Esophagus muscularis mucosa (tissue), 4 donors: Measurements from ENCODE around the gene HSD17B3.

ENCODE experiments used
- CTCF ChIP-seq, 3 experiments: fragments of 200-600 bp in 2 of 3; fragments of 450-650 bp in 1 of 3; sonication (generic) in 2 of 3; IDR thresholded peaks; one replicate each; pipeline ENCODE4 v1.5.1; 2017 to 2019; ENCODE audit warnings: antibody characterized with exemption in 3 of 3, mild to moderate bottlenecking in 2 of 3, moderate library complexity in 1 of 3
- EP300 ChIP-seq: sonication (generic); formaldehyde crosslinking; IDR thresholded peaks from one replicate; pipeline ENCODE4 v1.6.1; 2017; ENCODE audit warnings: antibody characterized with exemption
- POLR2A ChIP-seq: fragments of 450-650 bp; IDR thresholded peaks from one replicate; pipeline ENCODE4 v1.6.1; 2017; ENCODE audit warnings: antibody characterized with exemption, moderate library complexity, mild to moderate bottlenecking, low read depth
- POLR2AphosphoS5 ChIP-seq, 2 donors: sonication (generic); formaldehyde crosslinking; IDR thresholded peaks; one replicate each; pipeline ENCODE4 v1.6.1; 2017; ENCODE audit warnings: antibody characterized with exemption in 2 of 2

DNA sequence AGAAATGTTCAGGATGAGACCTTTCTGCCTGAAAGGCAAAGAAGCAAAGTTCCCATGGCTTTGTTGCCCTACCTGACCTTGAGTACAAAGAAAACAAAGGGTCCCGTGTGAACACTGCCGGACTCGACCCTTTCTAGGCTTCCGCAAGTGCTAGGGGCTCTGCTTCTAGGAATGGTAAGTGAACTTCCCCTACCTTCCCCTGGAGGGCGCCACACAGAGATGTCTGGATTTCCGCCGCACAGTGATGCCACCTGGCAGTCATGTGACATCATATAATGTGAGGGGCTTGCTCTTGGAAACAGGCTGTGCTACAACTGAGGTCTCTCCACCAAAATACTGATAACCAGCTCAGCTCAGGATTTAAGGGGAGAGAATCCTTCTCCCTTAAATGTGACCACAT, 56.6 kb downstream of the HSD17B3 start:
- TF ChIP-seq EP300 (no peak), CTCF (IDR thresholded peaks at IDR 0.05) (no peak), POLR2A (no peak), POLR2AphosphoS5 (IDR thresholded peaks at IDR 0.05) (no peak)
